Stimulated activated CD4-positive, alpha-beta T cell treated with anti-CD3 and anti-CD28 coated beads, Interleukin-4, amount 100 ng/mL, for 48 hours (primary cell): ENCODE results near the gene WBP4.
A peak's percentile ranks its signal among the peaks of the same experiment; 100 is the strongest.
"Not testable (repeated sequence)": the region's sequence is repeated elsewhere in the genome, so short reads cannot be mapped to it uniquely, and the experiment has no call there.

Source experiments
- DNase-seq, 2 donors: peaks; one replicate each; pipeline ENCODE4 v3.0.0-alpha.2; 2020; ENCODE audit warnings: low read depth in 2 of 2

Gene WBP4

GRCh38 chr13:41085961-41086585 is 24.8 kb downstream of the WBP4 start:
- DNase-seq = no peak

- DNase-seq = not testable (repeated sequence)
These were observed 34.4 kb downstream of the WBP4 start for GRCh38 chr13:41095681-41096080.

- DNase-seq = no peak
These were observed 37.5 kb downstream of the WBP4 start for GRCh38 chr13:41098761-41099160.

GRCh38 chr13:41099986-41100385 is 38.7 kb downstream of the WBP4 start:
- DNase-seq = no peak

GRCh38 chr13:41107104-41107571 is 45.8 kb downstream of the WBP4 start:
- DNase-seq = no peak

GRCh38 chr13:41107584-41108014 is 46.3 kb downstream of the WBP4 start:
- no peak for DNase-seq

- no peak for DNase-seq
These were observed 50.1 kb downstream of the WBP4 start for GRCh38 chr13:41111454-41111853.

GRCh38 chr13:41117869-41118268 is 56.6 kb downstream of the WBP4 start:
- DNase-seq = no peak

GRCh38 chr13:41122838-41123237 is 61.5 kb downstream of the WBP4 start:
- DNase-seq = no peak

- DNase-seq = no peak
These were observed 66.4 kb downstream of the WBP4 start for GRCh38 chr13:41127701-41128100.

- DNase-seq = no peak
These were observed 69.0 kb downstream of the WBP4 start for GRCh38 chr13:41130356-41130755.

GRCh38 chr13:41131189-41131588 is 69.9 kb downstream of the WBP4 start:
- DNase-seq = not testable (repeated sequence)

- not testable (repeated sequence) for DNase-seq
These were observed 70.6 kb downstream of the WBP4 start for GRCh38 chr13:41131660-41132511.

GRCh38 chr13:41132512-41133152 is 71.3 kb downstream of the WBP4 start, which contains the start of gene KBTBD6:
TSS of gene KBTBD6 (minus strand) at chr13:41132802. CDS start at chr13:41132511, 291 bp downstream.
- DNase-seq = peak; percentile 88 to 95
